CD8-positive, alpha-beta memory T cell (primary cell): ENCODE measurements around the gene SRPK3. TPM values are rescaled to one million over a fixed set of nuclear protein-coding genes. Genes with fewer than 3 reads are reported as not detected.

Experiments
- CTCF ChIA-PET: fragments of 350-600 bp; sonication (Branson Sonifier 250); formaldehyde crosslinking; loops from one replicate; lab custom pipeline; 2021; ENCODE audit warnings: antibody characterized with exemption; lab: Charles Lee
- POLR2A ChIA-PET: fragments of 350-600 bp; sonication (Branson Sonifier 250); formaldehyde crosslinking; loops from one replicate; lab custom pipeline; 2021; ENCODE audit warnings: antibody characterized with exemption; lab: Charles Lee
- DNase-seq, 5 donors: peaks; one replicate each; pipeline versions ENCODE4 v3.0.0 to v3.0.0-alpha.2; 2020 to 2022; ENCODE audit warnings: mixed read lengths in 1 of 5
- H3K27ac ChIP-seq: one replicate; pipeline ENCODE4 v1.7.0; 2013; ENCODE audit warnings: low read depth, mild to moderate bottlenecking, low read length, moderate library complexity
- H3K27me3 ChIP-seq: 2 replicates; pipeline ENCODE4 v1.7.0; 2013; ENCODE audit warnings: low read length, mild to moderate bottlenecking; ENCODE audit not compliant: insufficient read depth, poor library complexity, severe bottlenecking
- H3K36me3 ChIP-seq: 2 replicates; pipeline ENCODE4 v1.7.0; 2013; ENCODE audit warnings: mild to moderate bottlenecking, low read length, moderate library complexity; ENCODE audit not compliant: insufficient read depth
- H3K4me1 ChIP-seq: 2 replicates; pipeline ENCODE4 v1.7.0; 2013; ENCODE audit warnings: mild to moderate bottlenecking, low read length, moderate library complexity; ENCODE audit not compliant: insufficient read depth
- H3K4me3 ChIP-seq: 2 replicates; pipeline ENCODE4 v1.7.0; 2013; ENCODE audit warnings: mild to moderate bottlenecking, low read length
- H3K9me3 ChIP-seq: 2 replicates; pipeline ENCODE4 v1.7.0; 2013; ENCODE audit warnings: mild to moderate bottlenecking, low read length
- H3K27ac Mint-ChIP-seq, 8 donors: one replicate each; pipeline ENCODE4 v1.8.0; 2020 to 2021; ENCODE audit warnings: mixed read lengths in 8 of 8, mild to moderate bottlenecking in 6 of 8, inconsistent platforms in 3 of 8, moderate library complexity in 3 of 8
- H3K27me3 Mint-ChIP-seq, 2 donors: one replicate each; pipeline ENCODE4 v1.8.0; 2020 to 2021; ENCODE audit warnings: mixed read lengths in 2 of 2, mild to moderate bottlenecking in 1 of 2, moderate library complexity in 1 of 2
- H3K36me3 Mint-ChIP-seq, 3 donors: one replicate each; pipeline ENCODE4 v1.8.0; 2020 to 2021; ENCODE audit warnings: mixed read lengths in 3 of 3, inconsistent platforms in 1 of 3, mild to moderate bottlenecking in 1 of 3
- H3K4me1 Mint-ChIP-seq, 3 donors: one replicate each; pipeline ENCODE4 v1.8.0; 2020 to 2021; ENCODE audit warnings: mixed read lengths in 3 of 3, inconsistent platforms in 1 of 3, mild to moderate bottlenecking in 1 of 3
- H3K4me3 Mint-ChIP-seq, 7 donors: one replicate each; pipeline ENCODE4 v1.8.0; 2020 to 2021; ENCODE audit warnings: mixed read lengths in 7 of 7, mild to moderate bottlenecking in 6 of 7, moderate library complexity in 4 of 7, inconsistent platforms in 2 of 7
- H3K9me3 Mint-ChIP-seq, 5 donors: one replicate each; pipeline ENCODE4 v1.8.0; 2020 to 2022; ENCODE audit warnings: mixed read lengths in 5 of 5, mild to moderate bottlenecking in 3 of 5, moderate library complexity in 2 of 5, inconsistent platforms in 1 of 5
- polyA plus RNA-seq: library from polyadenylated mRNA; unstranded; fragments of 300-500 nt; fragmentation: Illumina TruSeq; gene quantifications from one replicate; pipeline ENCODE4 v1.2.3, GENCODE V29; 2021
- total RNA-seq, 2 experiments: library from RNA; stranded (reverse); gene quantifications; one replicate each; pipeline ENCODE4 v1.2.3, GENCODE V29; 2021

SRPK3 gene
- total and polyA plus RNA-seq, 3 experiments from 2014 or later: not detected

DNA sequence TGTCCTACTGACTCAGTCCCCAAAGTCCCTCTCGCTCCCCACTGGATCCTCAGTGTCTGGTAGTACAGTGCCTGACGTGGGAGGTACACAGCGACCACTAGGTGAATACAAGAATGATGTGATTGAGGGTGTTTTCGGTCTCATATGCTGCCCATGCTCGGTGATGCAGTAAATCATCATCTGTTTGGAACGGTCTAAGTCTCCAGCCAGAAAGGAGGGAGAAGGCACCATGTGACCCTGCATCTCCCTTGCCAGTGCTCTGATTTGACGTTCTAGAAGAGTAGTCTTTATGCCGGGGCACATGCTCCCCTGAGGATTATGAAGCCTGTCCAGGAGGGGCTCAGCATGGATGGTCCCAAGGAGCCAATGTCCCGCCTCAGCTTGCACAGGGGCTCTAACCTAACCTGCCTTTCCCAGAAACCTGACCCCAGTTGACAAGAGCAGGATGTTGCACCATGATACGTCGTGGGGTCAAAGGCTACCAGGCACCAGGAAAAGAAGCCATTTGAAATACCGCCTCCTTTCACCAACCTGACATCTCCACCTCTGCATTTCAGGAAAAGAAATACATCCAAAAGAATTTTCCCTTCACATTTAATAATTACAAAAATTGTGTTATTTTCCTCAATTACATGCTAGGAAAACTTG is 30.6 kb upstream of the SRPK3 start:
- Histone ChIP-seq H3K36me3 (no peaks in the 10 kb centered on the region), H3K4me3 (no peak overlapping the region), H3K9me3 (no peaks in the 10 kb centered on the region), H3K4me1 (no peaks in the 10 kb centered on the region), H3K27ac (no peak overlapping the region), H3K27me3 (no peaks in the 10 kb centered on the region)
- Mint-ChIP-seq H3K36me3 (peaks cover 0 to 3% (median 0%) of the 10 kb centered on the region in 3 donors), H3K9me3 (no peaks in the 10 kb centered on the region), H3K4me3 (no peak overlapping the region), H3K27ac (peak overlapping the region in 2 of 8 donors; percentile 56 to 72), H3K4me1 (no peaks in the 10 kb centered on the region), H3K27me3 (peaks cover 0 to 7% of the 10 kb centered on the region in 2 donors)
- no peak for DNase-seq
- ChIA-PET CTCF (no interaction called here), POLR2A (no interaction called here)

- Mint-ChIP-seq H3K4me1 (no peaks in the 10 kb centered on the region), H3K9me3 (no peaks in the 10 kb centered on the region), H3K36me3 (no peaks in the 10 kb centered on the region), H3K27ac (no peak overlapping the region), H3K4me3 (no peak overlapping the region), H3K27me3 (peaks cover 0 to 9% of the 10 kb centered on the region in 2 donors)
- CTCF ChIA-PET: no interaction called here
- no peak overlapping the region for H3K4me3 ChIP-seq
- H3K36me3 ChIP-seq: no peaks in the 10 kb centered on the region
- POLR2A ChIA-PET: no interaction called here
- no peaks in the 10 kb centered on the region for H3K27me3 ChIP-seq
- H3K9me3 ChIP-seq: no peaks in the 10 kb centered on the region
- no peaks in the 10 kb centered on the region for H3K4me1 ChIP-seq
- no peak for DNase-seq
- H3K27ac ChIP-seq: no peak overlapping the region
These were observed 25.7 kb upstream of the SRPK3 start for GRCh38 chrX:153755136-153755535.

GRCh38 chrX:153761863-153762262 is 19.0 kb upstream of the SRPK3 start:
- Histone ChIP-seq H3K9me3 (no peaks in the 10 kb centered on the region), H3K4me1 (no peaks in the 10 kb centered on the region), H3K36me3 (no peaks in the 10 kb centered on the region), H3K27ac (no peak overlapping the region), H3K27me3 (no peaks in the 10 kb centered on the region), H3K4me3 (no peak overlapping the region)
- Mint-ChIP-seq H3K9me3 (no peaks in the 10 kb centered on the region), H3K4me3 (no peak overlapping the region), H3K27me3 (peaks cover 0 to 1% of the 10 kb centered on the region in 2 donors), H3K27ac (no peak overlapping the region), H3K4me1 (peaks cover 4 to 9% (median 6%) of the 10 kb centered on the region in 3 donors), H3K36me3 (no peaks in the 10 kb centered on the region)
- no peak for DNase-seq
- CTCF ChIA-PET: interaction anchor here (1.4 kb wide), 1 partner anchor 117 kb away, joined by 3 read pairs; no protein-coding TSS in a partner anchor
- POLR2A ChIA-PET: no interaction called here

DNA sequence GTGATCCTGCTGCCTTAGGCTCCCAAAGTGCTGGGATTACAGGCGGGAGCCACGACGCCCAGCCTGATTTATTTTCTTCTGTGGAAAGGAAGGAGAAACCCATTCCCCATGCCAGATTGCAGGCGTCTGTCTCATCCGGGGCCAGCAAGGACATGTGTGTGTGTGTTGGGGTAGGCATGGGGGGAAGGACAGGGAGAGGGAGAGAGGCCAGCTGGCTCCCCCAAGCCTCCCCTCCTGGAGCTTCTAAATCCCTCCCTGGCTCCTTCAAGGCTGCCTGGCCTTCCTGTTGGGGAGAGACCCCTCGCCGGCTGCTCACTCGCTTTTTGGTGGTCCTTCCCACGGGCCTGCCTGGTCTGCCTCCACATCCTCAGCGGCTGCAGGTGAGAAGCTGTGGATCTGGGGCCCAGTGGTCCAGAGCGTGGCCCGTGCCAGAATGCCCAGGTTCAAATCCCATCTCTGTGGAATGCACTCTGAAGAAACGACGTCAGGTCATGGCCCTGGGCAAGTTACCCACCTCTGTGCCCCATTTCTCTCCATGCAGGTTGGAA is 18.1 kb upstream of the SRPK3 start:
- no peak for DNase-seq
- peaks cover 4 to 9% (median 6%) of the 10 kb centered on the region in 3 donors for H3K4me1 Mint-ChIP-seq
- CTCF ChIA-PET: interaction anchor here (0.8 to 2.5 kb wide), 3 partner anchors 116 to 188 kb away, joined by 3 to 8 read pairs (median 4); no protein-coding TSS in a partner anchor
- Histone ChIP-seq H3K27me3 (no peaks in the 10 kb centered on the region), H3K4me3 (no peak overlapping the region), H3K27ac (no peak overlapping the region), H3K4me1 (no peaks in the 10 kb centered on the region), H3K36me3 (no peaks in the 10 kb centered on the region), H3K9me3 (no peaks in the 10 kb centered on the region)
- no peak overlapping the region for H3K27ac Mint-ChIP-seq
- H3K36me3 Mint-ChIP-seq: no peaks in the 10 kb centered on the region
- no peak overlapping the region for H3K4me3 Mint-ChIP-seq
- H3K9me3 Mint-ChIP-seq: no peaks in the 10 kb centered on the region
- POLR2A ChIA-PET: no interaction called here
- H3K27me3 Mint-ChIP-seq: no peaks in the 10 kb centered on the region

DNA sequence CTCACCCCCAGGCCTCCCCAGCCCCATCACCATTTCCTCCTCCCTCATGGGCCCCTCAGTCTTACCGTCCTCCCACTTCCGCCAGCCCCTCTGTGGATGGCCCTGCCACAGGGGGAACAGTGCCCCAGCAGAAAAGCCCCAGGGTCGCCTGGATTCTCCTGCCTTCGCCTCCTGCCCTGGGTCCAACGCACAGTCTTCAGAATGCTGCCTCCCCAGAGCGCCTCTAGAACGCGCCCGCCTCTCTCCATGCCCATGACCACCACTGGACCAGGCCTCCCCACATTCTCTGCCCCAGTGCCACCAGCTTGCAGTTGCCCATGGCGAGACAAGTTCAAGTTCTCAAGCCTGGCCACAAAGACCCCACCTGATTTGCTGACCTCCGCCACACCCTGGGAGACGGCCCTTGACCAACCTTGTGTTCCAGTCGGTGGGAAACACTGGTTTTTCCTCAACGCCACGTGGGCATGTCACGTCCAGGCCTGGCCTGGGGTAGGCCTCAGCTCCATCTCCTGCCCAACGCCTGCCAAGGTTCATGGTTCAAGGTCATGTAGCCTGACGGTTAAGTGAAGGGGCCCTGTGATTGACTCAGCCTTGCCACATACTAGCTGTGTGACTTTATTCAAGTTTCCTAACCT is 17.4 kb upstream of the SRPK3 start:
- CTCF ChIA-PET: interaction anchor here (0.7 to 2.5 kb wide), 7 partner anchors 115 to 276 kb away, joined by 3 to 8 read pairs (median 3); no protein-coding TSS in a partner anchor
- Histone ChIP-seq H3K27me3 (no peaks in the 10 kb centered on the region), H3K9me3 (no peaks in the 10 kb centered on the region), H3K27ac (no peak overlapping the region), H3K4me1 (no peaks in the 10 kb centered on the region), H3K4me3 (no peak overlapping the region), H3K36me3 (no peaks in the 10 kb centered on the region)
- Mint-ChIP-seq H3K36me3 (no peaks in the 10 kb centered on the region), H3K4me3 (no peak overlapping the region), H3K27ac (peak overlapping the region in 1 of 8 donors; percentile 50), H3K27me3 (no peaks in the 10 kb centered on the region), H3K4me1 (peaks cover 4 to 14% (median 6%) of the 10 kb centered on the region in 3 donors), H3K9me3 (no peaks in the 10 kb centered on the region)
- POLR2A ChIA-PET: no interaction called here
- no peak for DNase-seq

- Mint-ChIP-seq H3K9me3 (no peaks in the 10 kb centered on the region), H3K27me3 (no peaks in the 10 kb centered on the region), H3K4me1 (peaks cover 4 to 14% (median 6%) of the 10 kb centered on the region in 3 donors), H3K27ac (peak within 1 kb of the TSS in 1 of 8 donors; percentile 50), H3K4me3 (peak within 1 kb of the TSS in 1 of 7 donors; percentile 41), H3K36me3 (no peaks in the 10 kb centered on the region)
- Histone ChIP-seq H3K27ac (peak within 1 kb of the TSS; percentile 69), H3K36me3 (no peaks in the 10 kb centered on the region), H3K4me1 (no peaks in the 10 kb centered on the region), H3K4me3 (no peak within 1 kb of the TSS), H3K9me3 (no peaks in the 10 kb centered on the region), H3K27me3 (no peaks in the 10 kb centered on the region)
- CTCF ChIA-PET: interaction anchor here (0.7 to 2.5 kb wide), 7 partner anchors 41 to 276 kb away, joined by 3 to 8 read pairs (median 3); no protein-coding TSS in a partner anchor
- peak; percentile 61 to 80 (median 66) for DNase-seq
- POLR2A ChIA-PET: no interaction called here
These were observed 16.7 kb upstream of the SRPK3 start, which contains the start of gene PLXNB3 for GRCh38 chrX:153763989-153764755. Gene PLXNB3 (plus strand): TSS chrX:153764249. CDS start chrX:153765536, 1,287 bp downstream.

- H3K4me1 ChIP-seq: no peaks in the 10 kb centered on the region
- no peak overlapping the region for H3K4me3 ChIP-seq
- ChIA-PET POLR2A (no interaction called here), CTCF (interaction anchor here (0.7 to 2.5 kb wide), 3 partner anchors 41 to 186 kb away, joined by 3 to 8 read pairs (median 3); no protein-coding TSS in a partner anchor)
- Mint-ChIP-seq H3K27ac (no peak overlapping the region), H3K9me3 (no peaks in the 10 kb centered on the region), H3K36me3 (no peaks in the 10 kb centered on the region), H3K4me3 (no peak overlapping the region), H3K27me3 (no peaks in the 10 kb centered on the region), H3K4me1 (peaks cover 4 to 14% (median 6%) of the 10 kb centered on the region in 3 donors)
- peak in 1 of 5 donors; percentile 33 for DNase-seq
- H3K27me3 ChIP-seq: no peaks in the 10 kb centered on the region
- no peaks in the 10 kb centered on the region for H3K9me3 ChIP-seq
- peak overlapping the region; percentile 69 for H3K27ac ChIP-seq
- no peaks in the 10 kb centered on the region for H3K36me3 ChIP-seq
These were observed 16.1 kb upstream of the SRPK3 start for GRCh38 chrX:153764786-153765137.
